Activated T-cell treated with anti-CD3 and anti-CD28 coated beads, Interleukin-2, amount 50 U/mL, for 4 hours (primary cell): Measurements from ENCODE around the gene APOF. TPM values are rescaled to one million over a fixed set of nuclear protein-coding genes. Genes with fewer than 3 reads are reported as not detected.

Experiments
- ATAC-seq, 2 donors: fragments of 200-7000 bp; cut with Tn5 transposase; one replicate each; pipeline ENCODE4 v1.10.0; 2021
- DNase-seq: peaks from one replicate; pipeline ENCODE4 v3.0.0-alpha.2; 2020
- H3K27me3 Mint-ChIP-seq: one replicate; pipeline ENCODE4 v1.8.0; 2021; ENCODE audit warnings: low read depth, mixed read lengths
- H3K36me3 Mint-ChIP-seq: one replicate; pipeline ENCODE4 v1.8.0; 2022; ENCODE audit warnings: mixed read lengths; ENCODE audit not compliant: insufficient read depth
- H3K4me1 Mint-ChIP-seq: one replicate; pipeline ENCODE4 v1.8.0; 2021; ENCODE audit warnings: low read depth, mixed read lengths
- H3K4me3 Mint-ChIP-seq: one replicate; pipeline ENCODE4 v1.8.0; 2021; ENCODE audit warnings: mild to moderate bottlenecking, moderate library complexity, mixed read lengths
- H3K9me3 Mint-ChIP-seq: one replicate; pipeline ENCODE4 v1.8.0; 2021; ENCODE audit warnings: mixed read lengths
- total RNA-seq, 3 donors: library from RNA; stranded (reverse); gene quantifications; one replicate each; pipeline ENCODE4 v1.2.1, GENCODE V29; 2021

Gene APOF
- total RNA-seq, 3 donors from 2014 or later, result 0.16 TPM; not detected in 2

DNA sequence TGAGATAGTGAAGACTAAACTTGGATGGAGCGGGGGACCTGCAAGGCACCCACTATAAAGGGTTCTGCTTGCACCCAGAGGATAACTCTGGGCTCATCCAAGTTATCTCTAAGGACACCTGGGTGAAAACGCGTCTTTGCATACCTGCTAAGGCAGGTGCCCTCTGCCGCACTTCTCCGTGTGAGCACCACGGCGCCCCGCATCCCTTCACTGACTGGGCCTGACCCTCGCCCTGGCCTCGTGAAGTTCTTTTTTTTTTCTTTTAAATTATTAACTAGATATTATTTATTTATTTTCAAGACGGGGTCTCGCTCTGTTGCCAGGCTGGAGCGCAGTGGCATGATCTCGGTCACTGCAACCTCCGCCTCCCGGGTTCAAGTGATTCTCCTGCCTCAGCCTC is 20.0 kb upstream of the APOF start:
- H3K4me3 Mint-ChIP-seq, result no peak overlapping the region
- DNase-seq, result no peak
- no peaks in the 10 kb centered on the region for H3K9me3 Mint-ChIP-seq
- no peaks in the 10 kb centered on the region for H3K27me3 Mint-ChIP-seq
- no peaks in the 10 kb centered on the region for H3K4me1 Mint-ChIP-seq
- no peaks in the 10 kb centered on the region for H3K36me3 Mint-ChIP-seq
- no peak for ATAC-seq

DNA sequence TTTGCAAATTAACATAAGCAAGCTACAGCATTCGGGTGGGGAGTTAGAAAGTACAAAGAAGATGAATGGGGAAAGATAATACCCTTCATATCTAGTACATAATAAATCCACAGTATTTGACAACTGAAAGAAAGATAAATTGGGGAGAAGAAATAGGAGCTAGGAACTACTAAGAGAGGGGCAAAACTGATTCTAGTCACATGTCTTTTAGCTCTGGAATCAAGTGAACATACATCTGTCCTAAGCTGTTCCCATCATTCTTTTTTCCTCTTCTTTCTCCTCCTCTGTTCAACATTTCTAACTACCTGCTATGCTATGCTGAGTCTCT is 15.3 kb upstream of the APOF start:
- peaks cover 6% of the 10 kb centered on the region for H3K9me3 Mint-ChIP-seq
- no peaks in the 10 kb centered on the region for H3K27me3 Mint-ChIP-seq
- DNase-seq (no peak), ATAC-seq (no peak)
- H3K36me3 Mint-ChIP-seq, result peaks cover 2% of the 10 kb centered on the region
- no peaks in the 10 kb centered on the region for H3K4me1 Mint-ChIP-seq
- no peak overlapping the region for H3K4me3 Mint-ChIP-seq

DNA sequence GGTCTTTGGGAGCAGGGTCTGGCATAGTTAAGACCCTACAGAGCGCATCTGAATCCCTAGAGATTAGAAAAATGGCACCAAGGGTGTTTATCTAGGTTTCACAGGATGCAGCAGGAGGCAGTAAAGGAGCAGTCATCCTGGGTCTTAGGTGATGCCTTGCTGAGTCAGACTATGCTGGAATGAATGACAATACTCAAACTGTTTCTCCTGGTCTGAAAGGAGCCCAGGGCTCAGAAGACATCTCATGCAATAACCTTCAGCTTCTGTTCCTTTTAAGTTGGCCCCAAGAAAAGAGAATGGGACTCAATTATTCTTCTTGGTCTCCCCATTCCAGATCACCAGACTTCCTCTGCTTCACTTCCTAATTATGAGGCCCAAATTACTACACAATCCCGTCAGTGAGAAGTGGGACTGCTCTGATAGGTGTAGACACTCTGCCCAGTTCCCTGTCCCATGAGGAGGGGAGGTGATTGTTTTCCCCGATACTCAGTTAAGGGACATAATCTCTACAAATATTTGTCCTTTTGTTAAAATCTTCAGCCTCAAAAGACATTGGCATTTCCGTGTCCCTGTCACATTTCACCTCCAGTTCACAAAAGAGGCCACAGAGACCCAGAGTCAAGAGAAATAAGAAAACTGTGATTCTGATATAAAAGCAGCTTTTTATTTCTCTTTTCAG is 14.8 kb upstream of the APOF start:
- ATAC-seq, result peak in 1 of 2 donors; percentile 71
- no peak for DNase-seq
- no peaks in the 10 kb centered on the region for H3K27me3 Mint-ChIP-seq
- H3K4me1 Mint-ChIP-seq, result no peaks in the 10 kb centered on the region
- peaks cover 6% of the 10 kb centered on the region for H3K9me3 Mint-ChIP-seq
- H3K36me3 Mint-ChIP-seq, result peaks cover 2% of the 10 kb centered on the region
- H3K4me3 Mint-ChIP-seq, result no peak overlapping the region

DNA sequence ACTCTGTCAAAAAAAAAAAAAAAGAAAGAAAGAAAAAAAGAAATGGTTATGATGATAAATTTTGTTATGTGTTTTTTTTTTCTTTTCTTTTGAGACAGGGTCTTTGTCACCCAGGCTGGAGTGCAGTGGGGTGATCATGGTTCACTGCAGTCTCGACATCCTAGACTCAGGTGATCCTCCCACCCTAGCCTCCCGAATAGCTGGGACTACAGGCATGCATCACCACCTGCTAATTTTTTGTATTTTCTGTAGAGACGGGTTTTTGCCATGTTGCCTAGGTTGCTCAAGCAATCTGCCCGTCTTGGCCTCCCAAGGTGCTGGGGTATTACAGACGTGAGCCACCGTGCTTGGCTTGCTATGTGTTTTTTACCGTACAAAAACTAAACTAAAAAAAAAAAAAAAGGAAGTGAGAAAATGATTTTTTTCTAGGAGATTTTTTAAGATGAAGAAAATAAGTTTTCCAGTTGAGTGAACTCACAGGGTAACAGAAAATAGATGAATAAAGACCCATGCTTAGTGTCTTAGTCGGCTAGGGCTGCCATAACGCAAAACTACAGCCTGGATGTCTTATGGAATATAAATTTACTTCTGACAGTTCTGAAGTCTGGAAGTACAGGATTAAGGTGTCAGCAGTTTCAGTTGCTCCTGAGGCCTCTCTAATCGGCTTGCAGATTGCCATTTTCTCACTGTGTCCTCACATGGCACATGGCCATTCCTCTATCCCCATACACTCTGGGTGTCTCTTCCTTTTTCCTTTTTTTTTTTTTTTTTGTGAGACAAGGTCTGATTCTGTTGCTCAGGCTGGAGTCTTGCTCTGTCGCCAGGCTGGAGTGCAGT is 13.2 kb upstream of the APOF start:
- Mint-ChIP-seq H3K9me3 (peaks cover 6% of the 10 kb centered on the region), H3K36me3 (peaks cover 2% of the 10 kb centered on the region), H3K27me3 (no peaks in the 10 kb centered on the region), H3K4me3 (no peak overlapping the region), H3K4me1 (no peaks in the 10 kb centered on the region)
- DNase-seq, result no peak
- no peak for ATAC-seq

- DNase-seq (no peak), ATAC-seq (no peak)
- no peak overlapping the region for H3K4me3 Mint-ChIP-seq
- H3K36me3 Mint-ChIP-seq, result peaks cover 2% of the 10 kb centered on the region
- peaks cover 6% of the 10 kb centered on the region for H3K9me3 Mint-ChIP-seq
- H3K4me1 Mint-ChIP-seq, result no peaks in the 10 kb centered on the region
- H3K27me3 Mint-ChIP-seq, result no peaks in the 10 kb centered on the region
Observed at GRCh38 chr12:56374726-56375597, 12.3 kb upstream of the APOF start.

DNA sequence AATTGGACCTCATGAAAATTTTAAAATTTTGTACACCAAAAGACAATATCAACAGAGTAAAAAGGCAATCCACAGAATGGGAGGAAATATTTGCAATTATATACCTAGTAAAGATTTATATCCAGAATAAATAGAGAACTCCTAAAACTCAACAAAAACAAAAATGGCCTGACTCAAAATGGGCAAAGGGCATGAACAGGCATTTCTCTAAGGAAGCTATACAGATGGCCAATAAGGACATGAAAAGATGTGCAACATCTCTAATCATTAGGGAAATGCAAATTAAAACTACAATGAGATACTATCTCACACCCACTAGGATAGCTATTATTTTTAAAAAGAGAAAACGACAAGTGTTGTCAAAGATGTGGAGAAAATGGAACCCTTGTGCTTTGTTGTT is 10.9 kb upstream of the APOF start:
- Mint-ChIP-seq H3K4me3 (no peak overlapping the region), H3K9me3 (peaks cover 6% of the 10 kb centered on the region), H3K27me3 (no peaks in the 10 kb centered on the region), H3K36me3 (peaks cover 2% of the 10 kb centered on the region), H3K4me1 (no peaks in the 10 kb centered on the region)
- ATAC-seq (no peak), DNase-seq (no peak)

GRCh38 chr12:56366948-56367347 is 4.3 kb upstream of the APOF start:
- Mint-ChIP-seq H3K4me1 (no peaks in the 10 kb centered on the region), H3K9me3 (no peaks in the 10 kb centered on the region)

GRCh38 chr12:56361487-56362129 is 1.0 kb downstream of the APOF start:
- Mint-ChIP-seq H3K4me3 (peak overlapping the region; percentile 87), H3K27me3 (no peaks in the 10 kb centered on the region), H3K9me3 (no peaks in the 10 kb centered on the region), H3K36me3 (no peaks in the 10 kb centered on the region), H3K4me1 (peaks cover 26% of the 10 kb centered on the region)
- ATAC-seq, result no peak
- no peak for DNase-seq

More at GRCh38 chr12:56366948-56367347, 4.3 kb upstream of the APOF start:
- no peaks in the 10 kb centered on the region for H3K36me3 Mint-ChIP-seq
- H3K27me3 Mint-ChIP-seq, result no peaks in the 10 kb centered on the region
- ATAC-seq (no peak), DNase-seq (no peak)
- no peak overlapping the region for H3K4me3 Mint-ChIP-seq

DNA sequence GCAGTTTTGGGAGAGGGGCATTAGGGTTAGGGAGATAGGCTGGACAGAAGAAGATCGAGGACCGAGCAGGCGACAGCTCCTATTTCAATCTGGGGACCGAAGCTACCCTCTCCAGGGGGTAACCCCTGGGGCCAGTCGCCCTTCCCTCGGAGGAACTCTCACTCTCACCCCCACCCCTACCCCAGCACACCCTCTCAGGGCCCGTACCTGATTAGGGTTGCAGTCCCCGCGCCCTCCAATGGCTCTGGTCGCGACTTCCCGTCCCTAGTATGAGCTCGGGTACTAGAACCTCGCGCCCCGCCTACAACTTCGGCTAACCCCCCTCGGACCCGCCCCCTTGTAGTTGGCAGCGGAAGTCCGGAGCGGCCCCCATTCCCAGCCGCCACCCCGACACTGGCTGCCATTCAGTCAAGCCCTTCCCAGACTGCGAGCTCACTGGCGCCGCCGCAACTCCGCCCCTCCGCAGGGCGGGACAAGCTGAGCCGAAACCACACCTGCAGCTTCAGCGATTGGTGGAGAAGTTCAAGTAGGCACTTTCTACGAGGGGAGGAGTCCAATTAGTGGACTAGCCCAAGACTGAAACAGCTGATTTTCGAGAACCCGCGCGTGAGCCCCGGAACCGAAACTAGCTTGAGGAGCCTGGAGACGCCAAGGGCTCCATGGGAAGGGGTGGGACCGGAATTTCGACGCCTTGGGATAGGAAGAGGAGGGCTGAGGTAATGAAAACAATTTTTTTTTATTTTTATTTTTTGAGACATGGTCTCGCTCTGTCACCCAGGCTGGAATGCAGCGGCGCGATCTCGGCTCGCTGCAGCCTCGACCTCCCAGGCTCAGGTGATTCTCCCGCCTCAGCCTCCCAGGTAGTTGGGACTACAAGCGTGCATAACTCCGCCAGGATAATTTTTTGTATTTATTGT is 2.5 kb downstream of the APOF start, which contains the start of gene STAT2:
Gene STAT2, minus strand, starts transcription at position 257 of the 917 bp plus-strand sequence. CDS start 3,536 bp downstream, outside the sequence.
- H3K4me3 Mint-ChIP-seq, result peak within 1 kb of the TSS; percentile 87
- no peaks in the 10 kb centered on the region for H3K9me3 Mint-ChIP-seq
- H3K4me1 Mint-ChIP-seq, result peaks cover 26% of the 10 kb centered on the region
- peak; percentile 98 to 99 for ATAC-seq
- no peaks in the 10 kb centered on the region for H3K27me3 Mint-ChIP-seq
- peaks cover 7% of the 10 kb centered on the region for H3K36me3 Mint-ChIP-seq
- DNase-seq, result peak; percentile 98

DNA sequence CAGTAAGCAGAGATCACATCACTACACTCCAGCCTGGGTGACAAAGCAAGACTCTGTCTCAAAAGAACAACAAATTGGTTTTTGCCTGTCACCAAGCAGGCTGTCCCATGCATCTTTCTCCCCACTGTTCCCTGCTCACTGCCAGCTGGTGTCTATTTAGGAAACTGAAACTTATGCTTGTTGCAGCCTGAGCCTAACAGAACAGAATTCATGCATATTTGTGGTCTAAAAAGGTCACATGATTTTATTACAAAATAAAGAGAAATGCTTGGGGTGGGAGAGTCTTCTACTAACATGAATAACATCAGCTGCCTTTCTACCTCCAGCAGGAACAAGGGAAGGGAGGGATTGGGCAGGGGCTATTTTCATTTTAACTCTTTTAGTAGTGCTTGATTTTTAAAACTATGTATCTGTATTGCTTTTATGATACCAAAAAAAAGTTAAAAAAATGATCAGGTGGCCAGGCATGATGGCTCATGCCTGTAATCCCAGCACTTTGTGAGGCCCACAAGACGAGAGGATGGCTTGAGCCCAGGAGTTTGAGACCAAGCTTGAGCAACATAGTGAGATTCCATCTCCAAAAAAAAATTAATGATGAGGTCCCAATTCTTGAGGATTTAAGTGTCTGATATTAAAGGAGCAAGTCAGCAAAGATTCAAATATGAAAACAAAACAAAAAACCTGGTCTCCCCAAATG is 3.7 kb downstream of the APOF start:
- peak overlapping the region; percentile 87 for H3K4me3 Mint-ChIP-seq
- peaks cover 14% of the 10 kb centered on the region for H3K36me3 Mint-ChIP-seq
- peaks cover 26% of the 10 kb centered on the region for H3K4me1 Mint-ChIP-seq
- ATAC-seq, result no peak
- H3K9me3 Mint-ChIP-seq, result no peaks in the 10 kb centered on the region
- no peaks in the 10 kb centered on the region for H3K27me3 Mint-ChIP-seq
- DNase-seq, result no peak

GRCh38 chr12:56351325-56351724 is 11.3 kb downstream of the APOF start:
- Mint-ChIP-seq H3K36me3 (peaks cover 38% of the 10 kb centered on the region), H3K9me3 (no peaks in the 10 kb centered on the region), H3K27me3 (no peaks in the 10 kb centered on the region), H3K4me3 (no peak overlapping the region), H3K4me1 (no peaks in the 10 kb centered on the region)
- DNase-seq (no peak), ATAC-seq (no peak)

DNA sequence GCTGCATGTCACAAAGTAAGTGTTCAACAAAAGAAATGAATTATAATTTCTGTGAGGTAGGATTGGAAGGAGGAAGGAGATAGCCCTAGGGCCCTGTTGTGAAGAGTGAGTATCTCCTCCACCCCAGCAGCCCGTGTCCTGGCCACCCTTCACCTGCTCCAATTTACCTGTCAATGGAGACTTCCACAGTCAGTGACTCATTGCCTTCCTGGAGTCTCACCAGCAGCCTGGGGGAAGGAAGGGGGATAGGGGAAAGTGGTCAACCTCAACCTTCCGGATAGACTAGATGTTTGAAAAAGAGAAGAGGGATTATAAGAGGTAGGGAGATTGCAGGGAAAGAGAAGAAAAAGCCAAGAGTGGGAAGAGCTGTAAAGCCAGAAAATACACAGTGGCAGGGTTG is 12.0 kb downstream of the APOF start:
- Mint-ChIP-seq H3K36me3 (peaks cover 39% of the 10 kb centered on the region), H3K4me1 (no peaks in the 10 kb centered on the region), H3K9me3 (no peaks in the 10 kb centered on the region), H3K4me3 (no peak overlapping the region), H3K27me3 (no peaks in the 10 kb centered on the region)
- ATAC-seq (no peak), DNase-seq (no peak)

DNA sequence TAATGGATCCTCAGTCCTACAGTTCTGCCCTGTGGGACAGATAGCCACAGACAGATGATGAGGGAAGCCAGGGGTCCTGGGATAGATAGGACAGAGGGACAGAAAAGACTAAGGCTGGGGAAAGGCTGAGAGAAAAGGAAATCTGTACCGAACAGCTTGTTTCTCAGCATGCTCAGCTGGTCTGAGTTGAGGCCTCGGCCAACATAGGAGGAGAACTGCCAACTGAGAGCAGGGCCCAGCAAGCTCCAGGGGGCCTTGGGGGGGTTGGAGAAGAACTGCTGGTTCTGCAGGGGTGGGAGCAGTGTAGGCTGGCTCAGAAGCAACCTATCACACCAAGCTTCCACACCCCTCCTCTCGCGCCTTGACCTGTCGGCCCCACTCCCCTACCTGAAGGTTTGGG is 13.9 kb downstream of the APOF start:
- Mint-ChIP-seq H3K4me3 (no peak overlapping the region), H3K27me3 (no peaks in the 10 kb centered on the region), H3K36me3 (peaks cover 31% of the 10 kb centered on the region), H3K9me3 (no peaks in the 10 kb centered on the region), H3K4me1 (no peaks in the 10 kb centered on the region)
- no peak for ATAC-seq
- no peak for DNase-seq
